Measurements from ENCODE around the gene FCHO2.

Gene FCHO2

DNA sequence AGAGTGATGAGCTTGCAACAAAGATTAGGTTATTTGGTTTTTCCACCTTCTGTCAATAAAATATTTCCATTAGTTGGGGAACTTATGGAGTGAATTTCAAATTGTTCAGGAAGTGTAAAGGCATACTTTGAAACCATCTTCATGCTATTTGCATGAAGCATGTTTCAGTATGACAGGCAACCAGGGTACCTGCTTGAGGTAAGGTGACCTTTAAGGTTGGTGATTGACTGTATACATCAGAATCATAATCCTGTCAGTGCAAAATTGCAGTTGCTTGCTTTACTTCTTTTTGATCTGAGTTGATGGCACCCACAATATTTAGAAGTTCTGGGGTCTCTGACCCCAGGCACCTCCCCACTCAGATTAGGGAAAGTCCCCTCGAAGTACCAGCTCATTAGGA is 138.6 kb downstream of the FCHO2 start:
- no peak for DNase-seq (ENCODE audit: low read depth)
- no peak overlapping the region for H3K4me3 ChIP-seq (ENCODE audit: low read length)
- TF ChIP-seq, protein P1, sequence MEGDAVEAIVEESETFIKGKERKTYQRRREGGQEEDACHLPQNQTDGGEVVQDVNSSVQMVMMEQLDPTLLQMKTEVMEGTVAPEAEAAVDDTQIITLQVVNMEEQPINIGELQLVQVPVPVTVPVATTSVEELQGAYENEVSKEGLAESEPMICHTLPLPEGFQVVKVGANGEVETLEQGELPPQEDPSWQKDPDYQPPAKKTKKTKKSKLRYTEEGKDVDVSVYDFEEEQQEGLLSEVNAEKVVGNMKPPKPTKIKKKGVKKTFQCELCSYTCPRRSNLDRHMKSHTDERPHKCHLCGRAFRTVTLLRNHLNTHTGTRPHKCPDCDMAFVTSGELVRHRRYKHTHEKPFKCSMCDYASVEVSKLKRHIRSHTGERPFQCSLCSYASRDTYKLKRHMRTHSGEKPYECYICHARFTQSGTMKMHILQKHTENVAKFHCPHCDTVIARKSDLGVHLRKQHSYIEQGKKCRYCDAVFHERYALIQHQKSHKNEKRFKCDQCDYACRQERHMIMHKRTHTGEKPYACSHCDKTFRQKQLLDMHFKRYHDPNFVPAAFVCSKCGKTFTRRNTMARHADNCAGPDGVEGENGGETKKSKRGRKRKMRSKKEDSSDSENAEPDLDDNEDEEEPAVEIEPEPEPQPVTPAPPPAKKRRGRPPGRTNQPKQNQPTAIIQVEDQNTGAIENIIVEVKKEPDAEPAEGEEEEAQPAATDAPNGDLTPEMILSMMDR (conservative IDR thresholded peaks at IDR 0.05; ENCODE audit: low read depth, low read length): no peak

DNA sequence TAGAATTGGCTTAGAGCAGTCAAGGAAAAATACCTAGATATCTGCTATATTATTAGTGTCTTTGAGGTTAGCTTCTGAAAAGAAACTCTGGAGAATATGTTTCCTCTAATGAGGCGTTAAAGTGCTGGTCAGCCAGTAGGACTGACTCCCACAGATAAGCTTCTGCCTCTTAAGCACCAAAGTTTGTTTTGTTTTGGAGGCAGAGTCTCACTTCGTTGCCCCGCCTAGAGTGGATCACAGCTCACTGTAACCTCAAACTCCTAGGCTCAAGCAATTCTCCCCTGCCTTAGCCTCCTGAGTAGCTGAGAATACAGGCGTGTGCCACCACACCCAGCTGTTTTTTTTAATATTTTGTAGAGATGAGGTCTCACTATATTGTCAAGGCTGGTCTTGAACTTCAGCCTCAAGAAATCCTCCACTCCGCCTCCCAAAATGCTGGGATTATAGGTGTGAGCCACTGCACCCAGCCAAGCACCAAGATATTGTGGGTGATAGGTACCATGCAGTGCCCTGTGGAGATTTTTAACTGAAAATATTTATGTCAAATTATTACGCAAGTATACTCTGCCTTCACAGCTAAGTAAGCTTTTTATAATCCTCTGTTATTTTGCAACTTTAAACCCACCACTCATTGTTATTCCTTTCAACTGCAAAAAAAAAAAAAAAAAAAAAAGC is 139.9 kb downstream of the FCHO2 start:
- TF ChIP-seq, protein P1 (conservative IDR thresholded peaks at IDR 0.05; ENCODE audit: low read depth, low read length): no peak
- peak; percentile 54 for DNase-seq (ENCODE audit: low read depth)
- no peak overlapping the region for H3K4me3 ChIP-seq (ENCODE audit: low read length)

DNA sequence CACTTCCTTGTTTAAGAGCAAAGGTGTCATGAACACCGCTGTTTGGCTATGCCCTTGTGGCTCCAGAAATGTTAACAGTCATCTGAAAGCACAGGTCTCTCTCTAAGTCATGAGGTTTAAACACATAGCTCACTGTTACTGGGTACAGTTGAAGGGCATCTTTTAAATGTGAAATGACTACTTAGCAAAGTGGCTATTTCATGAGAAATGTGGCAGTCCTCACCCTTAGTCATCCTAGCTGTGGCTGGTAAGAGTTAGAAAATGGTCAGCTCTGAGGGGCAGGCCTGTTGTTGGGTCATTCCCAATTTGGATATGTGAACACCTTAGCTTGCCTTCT is 140.4 kb downstream of the FCHO2 start:
- H3K4me3 ChIP-seq (ENCODE audit: low read length): no peak overlapping the region
- TF ChIP-seq, protein P1 (conservative IDR thresholded peaks at IDR 0.05; ENCODE audit: low read depth, low read length): no peak
- no peak for DNase-seq (ENCODE audit: low read depth)

DNA sequence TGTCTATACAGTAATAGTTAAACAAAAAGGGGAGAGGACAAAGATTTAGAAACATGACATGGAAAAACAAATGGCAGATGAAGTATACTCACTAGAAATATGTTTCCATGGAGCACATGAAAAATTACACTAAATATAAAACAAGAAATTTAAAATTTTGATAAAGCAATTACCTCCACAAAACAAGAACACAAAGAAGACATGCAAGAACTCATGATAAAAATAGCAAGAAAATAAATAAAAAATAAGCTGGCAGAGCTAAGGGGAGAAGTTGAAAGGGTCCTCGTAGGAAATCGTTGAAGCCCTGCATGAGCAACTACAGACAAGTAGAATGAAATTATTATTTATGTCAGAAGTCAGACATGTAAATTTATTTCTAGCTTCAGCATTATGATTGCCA is 141.9 kb downstream of the FCHO2 start:
- no peak overlapping the region for H3K4me3 ChIP-seq (ENCODE audit: low read length)
- TF ChIP-seq, protein P1 (conservative IDR thresholded peaks at IDR 0.05; ENCODE audit: low read depth, low read length): no peak
- DNase-seq (ENCODE audit: low read depth): no peak

DNA sequence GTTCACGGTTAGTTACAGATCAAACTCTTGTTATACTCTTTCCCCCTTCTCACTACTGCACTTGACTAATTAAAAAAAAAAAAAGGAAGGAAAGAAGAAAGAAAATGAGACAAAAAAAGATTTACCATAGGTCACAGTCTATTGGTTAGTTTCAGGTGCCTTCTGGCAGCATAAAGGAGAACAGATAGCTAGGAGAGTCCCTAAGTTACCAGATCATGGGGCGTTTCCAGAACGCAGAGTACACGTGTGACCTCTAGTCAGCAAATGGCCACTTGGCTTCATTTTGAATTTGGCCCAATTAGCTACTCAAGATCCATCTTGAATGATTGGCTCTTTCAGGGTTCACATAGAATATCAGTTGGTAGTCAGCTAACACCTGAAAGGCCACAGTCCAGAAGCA is 144.3 kb downstream of the FCHO2 start:
- TF ChIP-seq, protein P1 (conservative IDR thresholded peaks at IDR 0.05; ENCODE audit: low read depth, low read length): no peak

DNA sequence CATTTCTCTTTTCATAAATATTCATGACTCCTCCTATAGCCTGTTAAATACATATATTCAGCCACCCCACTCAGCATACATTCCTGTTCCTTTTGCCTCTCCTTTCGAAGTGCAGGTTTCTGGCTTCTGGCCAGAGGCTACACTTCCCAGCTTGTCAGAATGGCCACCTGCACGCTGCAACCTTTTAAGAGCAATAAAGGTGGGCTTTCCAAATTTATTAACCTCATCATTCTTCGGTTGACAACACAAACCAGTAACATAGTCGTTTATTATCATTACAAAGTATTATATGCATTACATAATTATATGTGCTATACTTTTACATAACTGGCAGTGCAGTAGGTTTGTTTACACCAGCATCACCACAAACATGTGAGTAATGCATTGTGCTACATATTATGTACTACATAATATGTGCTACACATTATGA is 148.0 kb downstream of the FCHO2 start:
- no peak overlapping the region for H3K4me3 ChIP-seq (ENCODE audit: low read length)
- TF ChIP-seq, protein P1 (conservative IDR thresholded peaks at IDR 0.05; ENCODE audit: low read depth, low read length): no peak
- DNase-seq (ENCODE audit: low read depth): no peak

More for the DNA sequence above, 144.3 kb downstream of the FCHO2 start:
- no peak overlapping the region for H3K4me3 ChIP-seq (ENCODE audit: low read length)
- no peak for DNase-seq (ENCODE audit: low read depth)

DNA sequence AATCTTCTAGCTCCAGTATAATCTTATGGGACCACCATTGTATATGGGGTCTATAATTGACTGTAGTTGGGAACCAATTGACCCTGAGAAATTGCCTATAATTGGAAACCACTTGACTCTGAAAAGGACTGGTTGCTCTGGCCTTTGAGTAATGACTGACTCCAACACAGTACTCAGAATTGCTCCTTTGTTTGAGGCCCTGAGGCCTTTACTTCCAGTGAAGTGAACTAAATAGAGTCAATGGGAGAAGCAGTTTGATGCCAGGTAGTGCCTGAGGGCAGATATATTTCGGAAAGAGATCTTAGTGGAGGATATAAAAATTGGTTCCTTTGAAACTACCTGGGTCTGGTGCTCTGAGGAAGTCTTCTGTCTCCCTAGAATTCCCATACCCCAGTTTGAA is 148.5 kb downstream of the FCHO2 start:
- no peak for DNase-seq (ENCODE audit: low read depth)
- TF ChIP-seq, protein P1 (conservative IDR thresholded peaks at IDR 0.05; ENCODE audit: low read depth, low read length): no peak
- H3K4me3 ChIP-seq (ENCODE audit: low read length): no peak overlapping the region

All from retinal pigment epithelial cell (primary cell).